Measurements from ENCODE around the gene PARD6A.

Gene PARD6A

DNA sequence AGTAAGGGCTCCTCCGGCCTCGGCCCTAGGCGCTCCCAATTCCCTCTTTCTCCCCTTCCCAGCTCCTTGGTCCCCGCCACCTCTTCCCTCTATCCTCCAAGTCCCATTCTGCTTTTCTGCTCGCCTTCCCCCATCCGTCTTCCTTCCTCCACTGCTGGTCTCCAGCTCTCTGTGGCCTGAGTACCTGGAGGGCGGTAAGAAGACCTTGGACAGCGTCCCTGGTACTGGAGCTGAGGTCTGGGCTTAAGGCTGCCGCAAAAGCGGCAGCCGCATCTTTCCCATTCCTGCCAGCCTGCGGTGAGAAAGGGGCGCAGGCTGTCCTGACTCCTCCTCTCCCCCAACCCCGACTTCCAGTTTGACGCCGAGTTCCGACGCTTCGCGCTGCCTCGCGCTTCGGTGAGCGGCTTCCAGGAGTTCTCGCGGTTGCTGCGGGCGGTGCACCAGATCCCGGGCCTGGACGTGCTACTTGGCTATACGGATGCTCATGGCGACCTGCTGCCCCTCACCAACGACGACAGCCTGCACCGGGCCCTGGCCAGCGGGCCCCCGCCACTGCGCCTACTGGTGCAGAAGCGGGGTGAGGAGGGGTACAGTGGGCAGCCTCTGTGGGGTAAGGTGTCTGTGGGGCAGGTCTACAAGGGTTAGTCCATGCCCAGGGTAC is 471 bp downstream of the PARD6A start:
- Mint-ChIP-seq H3K9me3 (no peaks in the 10 kb centered on the region), H3K36me3 (peaks cover 42% of the 10 kb centered on the region), H3K27ac (peak overlapping the region; percentile 89), H3K4me3 (peak overlapping the region; percentile 90), H3K4me1 (peaks cover 43% of the 10 kb centered on the region)
- no peak for ATAC-seq
- DNase-seq (ENCODE audit: low spot score in 2 of 2) = no peak

DNA sequence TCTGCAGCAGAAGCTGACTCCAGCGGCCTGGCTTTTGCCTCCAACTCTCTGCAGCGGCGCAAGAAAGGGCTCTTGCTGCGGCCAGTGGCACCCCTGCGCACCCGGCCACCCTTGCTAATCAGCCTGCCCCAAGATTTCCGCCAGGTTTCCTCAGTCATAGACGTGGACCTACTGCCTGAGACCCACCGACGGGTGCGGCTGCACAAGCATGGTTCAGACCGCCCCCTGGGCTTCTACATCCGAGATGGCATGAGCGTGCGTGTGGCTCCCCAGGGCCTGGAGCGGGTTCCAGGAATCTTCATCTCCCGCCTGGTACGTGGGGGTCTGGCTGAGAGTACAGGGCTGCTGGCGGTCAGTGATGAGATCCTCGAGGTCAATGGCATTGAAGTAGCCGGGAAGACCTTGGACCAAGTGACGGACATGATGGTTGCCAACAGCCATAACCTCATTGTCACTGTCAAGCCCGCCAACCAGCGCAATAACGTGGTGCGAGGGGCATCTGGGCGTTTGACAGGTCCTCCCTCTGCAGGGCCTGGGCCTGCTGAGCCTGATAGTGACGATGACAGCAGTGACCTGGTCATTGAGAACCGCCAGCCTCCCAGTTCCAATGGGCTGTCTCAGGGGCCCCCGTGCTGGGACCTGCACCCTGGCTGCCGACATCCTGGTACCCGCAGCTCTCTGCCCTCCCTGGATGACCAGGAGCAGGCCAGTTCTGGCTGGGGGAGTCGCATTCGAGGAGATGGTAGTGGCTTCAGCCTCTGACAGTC is 1.3 kb downstream of the PARD6A start:
- Mint-ChIP-seq H3K27ac (no peak overlapping the region), H3K9me3 (no peaks in the 10 kb centered on the region), H3K4me1 (peaks cover 45% of the 10 kb centered on the region), H3K4me3 (peak overlapping the region; percentile 90), H3K36me3 (peaks cover 36% of the 10 kb centered on the region)
- no peak for ATAC-seq
- DNase-seq (ENCODE audit: low spot score in 2 of 2) = no peak

DNA sequence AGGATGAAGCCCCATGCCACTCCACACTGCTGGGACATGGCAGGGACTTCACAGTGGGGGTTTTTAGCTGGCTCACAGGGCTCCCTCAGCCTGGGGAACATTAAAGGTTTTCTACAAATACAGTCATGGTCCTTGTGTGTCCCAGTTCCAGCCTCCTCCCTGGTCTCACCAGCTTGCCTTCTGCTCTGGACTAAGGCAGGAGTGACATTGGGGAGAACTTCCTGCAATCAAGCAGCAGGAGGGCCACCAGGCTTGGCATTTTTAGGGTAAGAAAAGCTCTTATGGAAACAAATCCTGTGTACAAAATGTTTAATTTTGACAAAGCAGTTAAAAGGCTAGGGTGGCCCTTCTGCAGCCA is 1.9 kb downstream of the PARD6A start:
- ATAC-seq (no peak), DNase-seq (ENCODE audit: low spot score in 2 of 2) (no peak)
- Mint-ChIP-seq H3K27ac (no peak overlapping the region), H3K4me3 (no peak overlapping the region), H3K4me1 (peaks cover 47% of the 10 kb centered on the region), H3K36me3 (peaks cover 31% of the 10 kb centered on the region), H3K9me3 (no peaks in the 10 kb centered on the region)

DNA sequence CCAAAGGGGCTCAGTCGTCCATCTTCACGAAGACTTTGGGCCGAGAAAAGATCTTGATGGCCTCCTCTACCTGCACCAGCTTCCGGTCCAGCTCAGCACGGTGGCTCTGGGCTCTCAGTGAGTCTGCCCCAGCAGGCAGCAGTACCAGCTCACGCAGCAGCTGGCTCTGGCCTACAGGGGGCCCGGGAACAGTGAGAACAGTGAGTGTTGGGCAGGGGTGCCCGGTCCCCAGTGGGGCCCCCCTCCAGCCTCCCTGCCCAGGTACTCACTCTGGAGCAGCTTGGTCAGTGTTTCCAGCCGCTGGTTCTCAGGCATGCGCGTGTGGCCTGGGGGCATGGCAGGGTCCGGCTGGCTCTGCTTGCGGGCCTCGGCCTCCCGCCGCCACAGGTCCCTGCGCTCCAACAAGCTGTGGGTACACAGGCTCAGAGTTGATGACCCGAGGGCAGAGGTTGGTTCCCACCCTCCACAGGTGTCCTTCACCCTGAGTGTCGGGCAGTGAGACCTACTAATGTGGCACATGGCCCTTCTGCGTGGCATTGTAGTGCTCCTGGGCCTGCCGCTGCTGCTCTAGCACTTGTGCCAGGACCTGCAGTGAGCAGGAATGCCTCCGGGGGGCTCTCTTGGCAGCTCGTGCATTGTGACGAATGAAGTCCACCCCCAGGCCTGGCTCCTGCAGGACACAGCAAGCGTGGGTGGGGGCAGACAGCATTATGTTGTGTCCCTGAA is 2.6 kb downstream of the PARD6A start:
- H3K4me1 Mint-ChIP-seq = peaks cover 42% of the 10 kb centered on the region
- no peaks in the 10 kb centered on the region for H3K9me3 Mint-ChIP-seq
- peaks cover 24% of the 10 kb centered on the region for H3K36me3 Mint-ChIP-seq
- no peak overlapping the region for H3K27ac Mint-ChIP-seq
- H3K4me3 Mint-ChIP-seq = no peak overlapping the region
- ATAC-seq (no peak), DNase-seq (ENCODE audit: low spot score in 2 of 2) (peak in 1 of 2 donors; percentile 72)

DNA sequence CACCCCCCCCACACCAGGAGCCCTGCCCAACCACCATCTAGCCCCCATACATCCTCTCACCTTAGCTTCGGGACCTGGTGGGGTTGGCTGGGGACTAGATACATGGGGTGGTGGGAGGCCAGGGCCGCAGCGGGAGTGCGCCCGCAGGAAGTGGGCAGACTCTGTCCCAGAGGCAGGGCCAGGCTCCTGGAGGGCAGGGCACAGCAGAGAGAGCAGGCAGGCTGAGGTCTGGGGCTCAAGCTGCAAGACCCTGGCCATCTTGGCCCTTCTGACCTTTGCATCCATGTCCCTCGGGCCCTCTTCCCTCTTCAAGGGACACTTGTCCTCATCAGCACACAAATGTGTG is 3.1 kb downstream of the PARD6A start:
- H3K4me3 Mint-ChIP-seq = no peak overlapping the region

DNA sequence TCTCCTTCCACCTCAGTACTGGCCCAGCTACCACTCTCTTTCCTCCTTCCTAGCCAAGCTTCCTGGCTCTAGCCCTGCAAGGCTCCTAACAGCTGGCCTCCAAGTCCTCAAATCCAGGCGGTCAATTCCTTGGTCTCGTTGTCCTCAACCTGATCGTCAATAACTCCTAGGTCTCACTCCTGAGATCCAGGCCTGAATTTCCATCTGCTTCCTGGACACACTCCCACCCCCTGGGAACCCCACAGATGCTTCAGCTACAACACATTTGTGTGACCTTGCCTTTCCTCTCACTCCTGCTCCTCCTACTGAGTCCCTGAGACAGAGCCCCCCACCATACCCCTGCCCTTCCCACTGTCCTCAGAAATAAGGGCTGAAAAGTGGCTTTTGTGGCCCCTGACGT is 3.5 kb downstream of the PARD6A start:
- no peak for ATAC-seq
- Mint-ChIP-seq H3K4me3 (no peak overlapping the region), H3K4me1 (peaks cover 33% of the 10 kb centered on the region), H3K36me3 (peaks cover 17% of the 10 kb centered on the region), H3K9me3 (no peaks in the 10 kb centered on the region), H3K27ac (peak overlapping the region; percentile 82)
- no peak for DNase-seq (ENCODE audit: low spot score in 2 of 2)

More for the DNA sequence above, 3.1 kb downstream of the PARD6A start:
- ATAC-seq (no peak), DNase-seq (ENCODE audit: low spot score in 2 of 2) (no peak)
- H3K4me1 Mint-ChIP-seq = peaks cover 37% of the 10 kb centered on the region
- H3K9me3 Mint-ChIP-seq = no peaks in the 10 kb centered on the region
- peaks cover 21% of the 10 kb centered on the region for H3K36me3 Mint-ChIP-seq
- no peak overlapping the region for H3K27ac Mint-ChIP-seq

DNA sequence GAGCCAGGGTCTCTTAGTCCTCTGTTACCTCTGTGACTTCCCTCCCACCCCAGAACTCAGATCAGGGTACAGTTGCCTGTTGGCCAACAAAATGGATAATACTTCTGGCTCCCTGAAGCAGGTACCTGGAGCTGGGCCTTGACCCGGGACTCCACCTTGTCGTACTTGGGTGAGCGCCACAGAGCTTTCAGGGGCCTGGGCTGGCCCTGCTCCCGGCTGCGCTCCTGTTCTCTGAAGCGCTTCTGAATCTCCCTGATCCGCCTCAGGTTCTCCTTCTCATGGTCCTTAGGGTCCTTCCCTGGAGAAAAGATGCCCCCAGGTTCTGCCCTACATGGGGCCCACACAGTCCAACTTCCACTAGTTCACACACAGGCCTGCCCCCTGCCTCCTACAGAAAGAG is 4.1 kb downstream of the PARD6A start:
- Mint-ChIP-seq H3K4me1 (peaks cover 28% of the 10 kb centered on the region), H3K9me3 (no peaks in the 10 kb centered on the region), H3K4me3 (peak overlapping the region; percentile 81), H3K36me3 (peaks cover 13% of the 10 kb centered on the region), H3K27ac (peak overlapping the region; percentile 82)
- DNase-seq (ENCODE audit: low spot score in 2 of 2) (no peak), ATAC-seq (no peak)

DNA sequence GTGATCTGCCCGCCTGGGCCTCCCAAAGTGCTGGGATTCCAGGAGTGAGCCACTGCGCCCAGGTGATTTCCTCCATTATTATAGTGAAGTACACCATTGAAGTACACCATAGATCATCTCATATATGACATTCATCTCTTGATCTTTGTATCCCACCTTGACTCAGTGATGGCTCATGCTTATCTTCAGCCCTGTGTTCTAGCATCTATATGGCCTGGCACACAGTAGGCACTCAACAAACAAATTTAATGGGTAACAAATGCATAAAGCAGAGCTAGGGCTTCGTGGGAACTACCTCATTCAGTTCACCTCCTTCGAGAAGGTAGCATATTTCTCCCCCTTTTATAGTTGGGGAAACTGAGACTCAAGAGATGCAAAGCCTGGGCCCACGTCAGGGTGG is 4.8 kb downstream of the PARD6A start:
- DNase-seq (ENCODE audit: low spot score in 2 of 2) (no peak), ATAC-seq (no peak)
- Mint-ChIP-seq H3K27ac (no peak overlapping the region), H3K36me3 (peaks cover 9% of the 10 kb centered on the region), H3K9me3 (no peaks in the 10 kb centered on the region), H3K4me1 (peaks cover 28% of the 10 kb centered on the region), H3K4me3 (peak overlapping the region; percentile 81)

DNA sequence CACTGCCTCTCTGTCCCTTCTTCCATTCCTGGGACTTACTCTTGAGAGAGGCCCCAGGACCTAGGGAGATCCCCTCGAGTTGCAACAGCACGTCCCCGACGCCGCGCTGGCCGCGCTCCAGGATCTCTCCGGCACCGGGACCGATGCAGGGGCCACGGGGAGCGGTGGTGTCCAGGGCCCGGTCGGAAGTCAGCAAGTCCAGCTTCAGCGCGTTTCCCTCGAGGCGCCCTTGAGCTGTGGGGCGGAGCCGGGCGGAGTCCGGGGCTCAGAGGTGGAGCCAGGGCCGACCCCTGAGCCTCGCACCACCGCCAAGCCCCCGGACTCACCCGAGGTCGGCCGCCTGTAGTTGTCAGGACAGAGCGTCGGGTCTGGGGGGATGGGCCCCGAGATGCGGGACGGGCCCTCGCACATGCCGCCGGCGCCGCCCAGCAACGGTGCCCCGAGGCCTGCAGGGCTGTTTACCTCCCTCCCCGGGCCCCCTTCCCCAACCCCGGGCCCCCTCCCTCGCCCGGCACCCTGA is 5.3 kb downstream of the PARD6A start:
- DNase-seq (ENCODE audit: low spot score in 2 of 2) (no peak), ATAC-seq (peak; percentile 9)
- H3K4me1 Mint-ChIP-seq = peaks cover 24% of the 10 kb centered on the region
- peak overlapping the region; percentile 87 for H3K27ac Mint-ChIP-seq
- peaks cover 4% of the 10 kb centered on the region for H3K36me3 Mint-ChIP-seq
- peak overlapping the region; percentile 81 for H3K4me3 Mint-ChIP-seq
- H3K9me3 Mint-ChIP-seq = no peaks in the 10 kb centered on the region

DNA sequence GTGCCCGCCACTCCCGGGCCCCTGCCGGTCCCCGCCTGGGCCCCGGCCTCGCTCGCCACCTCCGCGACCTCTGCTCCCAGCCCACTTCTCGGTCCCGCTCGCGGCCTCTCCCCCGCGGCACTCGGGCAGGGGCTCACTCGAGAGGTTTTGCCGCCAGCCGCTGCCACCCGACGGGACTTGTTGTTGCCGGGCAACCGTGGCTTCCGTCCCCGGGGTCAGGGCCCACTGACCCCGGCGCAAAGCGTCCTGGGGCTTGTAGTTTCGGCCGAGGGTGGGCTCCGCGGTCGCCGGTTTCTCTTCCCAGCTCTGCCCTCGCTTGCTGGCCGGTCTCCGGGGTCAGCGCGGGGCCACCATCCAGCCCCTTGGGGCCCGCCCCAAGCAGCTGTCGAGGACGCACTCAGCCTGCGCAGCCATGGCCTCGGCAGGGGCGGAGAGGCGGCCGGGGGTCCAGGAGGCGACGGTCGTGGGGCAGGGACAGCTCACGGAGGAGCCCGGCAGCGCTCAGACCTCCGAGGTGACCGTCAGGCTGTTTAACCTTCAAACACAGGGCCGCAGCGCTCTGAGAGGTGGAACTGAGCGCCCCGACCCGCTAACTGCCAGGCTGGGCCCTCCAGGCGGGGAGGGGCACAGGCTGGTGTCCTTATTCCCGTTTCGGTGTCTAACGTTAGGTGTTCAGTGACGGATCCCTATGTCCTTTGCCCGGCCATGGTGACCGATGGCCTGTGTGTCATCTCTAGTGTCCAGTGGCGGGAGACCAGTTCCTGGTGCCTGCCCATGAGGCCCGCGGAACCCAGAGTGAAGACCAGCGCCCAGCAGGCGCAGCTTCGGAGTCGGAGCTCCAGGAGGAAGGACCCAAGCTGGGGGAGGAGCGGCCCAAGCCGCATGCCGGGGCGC is 6.0 kb downstream of the PARD6A start, which contains the start of the genes C16orf86 and ENKD1:
C16orf86 (plus strand) TSS at position 256 of the 894 bp plus-strand sequence; CDS start at position 413, 157 bp downstream.
ENKD1 (minus strand) TSS at position 192 of the 894 bp plus-strand sequence. CDS start 308 bp downstream, outside the sequence.
- Mint-ChIP-seq H3K4me3 (peak within 1 kb of the TSS; percentile 81), H3K36me3 (no peaks in the 10 kb centered on the region), H3K4me1 (peaks cover 17% of the 10 kb centered on the region), H3K27ac (peak within 1 kb of the TSS; percentile 87), H3K9me3 (no peaks in the 10 kb centered on the region)
- DNase-seq (ENCODE audit: low spot score in 2 of 2) = peak; percentile 67 to 86
- ATAC-seq = peak; percentile 80

DNA sequence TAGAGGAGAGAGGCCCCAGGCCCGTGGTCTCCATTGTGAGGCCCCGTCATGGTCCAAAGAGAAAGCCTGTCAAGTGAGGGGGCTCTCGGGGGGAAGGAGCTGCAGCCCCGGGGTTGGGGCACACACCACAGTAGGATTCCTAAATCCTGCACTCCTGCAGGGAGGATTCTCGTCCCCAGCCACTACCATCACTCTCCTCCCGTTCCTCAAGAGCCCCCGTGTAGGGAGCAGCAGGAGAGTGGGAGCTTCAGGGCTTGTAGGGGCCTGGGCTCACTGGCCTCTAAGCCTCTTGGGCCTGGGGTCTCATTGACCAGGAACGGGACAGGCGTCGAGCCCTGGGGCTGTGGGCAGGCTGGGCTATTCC is 6.7 kb downstream of the PARD6A start:
- Mint-ChIP-seq H3K4me3 (peak overlapping the region; percentile 81), H3K9me3 (no peaks in the 10 kb centered on the region), H3K27ac (peak overlapping the region; percentile 87), H3K4me1 (peaks cover 16% of the 10 kb centered on the region), H3K36me3 (no peaks in the 10 kb centered on the region)
- DNase-seq (ENCODE audit: low spot score in 2 of 2) = no peak
- no peak for ATAC-seq

DNA sequence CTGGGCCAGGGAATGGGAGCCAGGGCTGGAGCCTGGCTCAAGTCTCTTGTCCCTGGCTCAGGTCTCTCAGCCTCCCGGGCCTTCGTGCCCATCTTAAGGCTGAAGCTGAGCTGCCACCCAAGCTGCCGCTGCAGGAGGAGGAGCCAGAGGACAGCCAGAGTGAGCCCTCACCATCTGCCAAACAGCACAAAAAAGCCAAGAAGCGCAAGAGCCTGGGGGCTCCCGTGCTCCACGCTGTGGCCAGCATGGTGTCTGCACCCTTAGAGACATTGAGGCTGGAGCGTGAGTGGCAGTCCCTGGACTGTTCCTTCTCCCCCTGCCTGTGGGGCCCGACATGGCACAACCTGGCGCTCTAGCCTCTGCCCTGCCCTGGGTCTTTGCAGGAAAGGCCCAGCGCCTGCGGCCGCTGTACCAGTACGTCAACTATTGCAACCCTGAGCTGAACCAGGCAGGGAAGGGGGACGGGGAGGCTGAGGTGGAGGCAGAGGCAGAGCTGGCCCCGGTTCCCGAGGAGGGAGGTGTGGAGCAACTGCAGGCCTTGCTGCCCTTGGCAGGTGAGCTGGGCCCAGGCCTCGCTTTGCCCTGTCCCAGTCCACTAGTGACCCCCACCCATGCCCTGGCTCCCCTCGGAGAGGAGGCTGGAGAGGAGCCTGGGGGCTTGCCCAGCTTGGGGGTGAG is 7.2 kb downstream of the PARD6A start:
- Mint-ChIP-seq H3K36me3 (no peaks in the 10 kb centered on the region), H3K4me1 (peaks cover 16% of the 10 kb centered on the region), H3K4me3 (peak overlapping the region; percentile 81), H3K27ac (no peak overlapping the region), H3K9me3 (no peaks in the 10 kb centered on the region)
- ATAC-seq (peak; percentile 87), DNase-seq (ENCODE audit: low spot score in 2 of 2) (peak; percentile 44 to 79)

DNA sequence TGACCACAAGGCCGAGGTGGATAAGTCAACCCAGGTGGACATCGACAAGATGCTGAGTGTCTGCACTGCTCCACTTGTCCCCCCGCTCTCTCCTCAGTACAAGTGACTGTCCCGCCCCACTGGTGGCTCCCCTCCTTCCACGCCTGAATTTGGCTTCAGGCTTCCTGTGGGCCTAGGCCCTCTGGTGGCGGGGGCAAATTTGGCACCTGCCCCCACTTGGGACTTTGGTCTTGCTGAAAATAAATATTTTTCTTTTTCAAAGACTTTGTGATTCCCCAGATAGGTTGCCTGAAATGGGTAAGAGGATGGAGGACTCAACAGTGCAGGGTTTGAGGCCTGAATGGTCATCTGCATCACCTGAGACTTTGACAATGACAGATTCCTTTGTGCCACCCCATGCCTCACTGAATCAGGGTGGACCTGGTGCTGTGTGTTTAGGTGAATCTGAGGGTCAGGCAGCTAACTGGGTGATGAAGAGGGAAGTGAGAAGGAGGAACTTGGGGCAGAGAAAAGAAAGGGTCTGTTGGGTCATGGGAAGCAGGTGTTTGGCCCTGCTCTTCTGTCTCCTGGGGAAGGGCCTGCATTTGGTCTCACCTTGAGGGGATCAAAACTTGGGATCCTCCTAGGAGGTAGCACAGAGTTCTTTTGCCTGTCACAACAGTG is 7.9 kb downstream of the PARD6A start:
- peaks cover 16% of the 10 kb centered on the region for H3K4me1 Mint-ChIP-seq
- peak overlapping the region; percentile 3 for H3K4me3 Mint-ChIP-seq
- H3K9me3 Mint-ChIP-seq = no peaks in the 10 kb centered on the region
- DNase-seq (ENCODE audit: low spot score in 2 of 2) = no peak
- ATAC-seq = no peak
- peak overlapping the region; percentile 49 for H3K27ac Mint-ChIP-seq
- H3K36me3 Mint-ChIP-seq = no peaks in the 10 kb centered on the region
